IMR-90 (cell line): Measurements from ENCODE around the gene ETS1. TPM values are rescaled to one million over a fixed set of nuclear protein-coding genes. Genes with fewer than 3 reads are reported as not detected.

Source experiments
- ATAC-seq: fragments of 200-7000 bp; cut with Tn5 transposase; 2 replicates; pipeline ENCODE4 v1.9.1; 2020; ENCODE audit warnings: low read depth, mild to moderate bottlenecking, moderate library complexity
- BruUV-seq: library from RNA; stranded (reverse); fragments of 400-500 nt; replicated peaks from 2 replicates; lab custom pipeline; 2021; lab: Mats Ljungman, UMichigan
- CTCF ChIA-PET: fragments of 300-600 bp; formaldehyde crosslinking; extraction: SDS; loops from one replicate; lab custom pipeline; 2021; ENCODE audit warnings: antibody characterized with exemption; lab: Yijun Ruan, JAX
- POLR2A ChIA-PET: fragments of 300-600 bp; sonication (Branson Sonifier 250); formaldehyde crosslinking; loops from one replicate; lab custom pipeline; 2022; ENCODE audit warnings: antibody characterized with exemption; ENCODE audit not compliant: unreplicated experiment; lab: Charles Lee
- DNase-seq: peaks from one replicate; pipeline ENCODE4 v3.0.0; 2013
- H2AFZ ChIP-seq: replicated peaks from 2 replicates; pipeline ENCODE3; 2013; ENCODE audit warnings: low read length, mild to moderate bottlenecking; ENCODE audit not compliant: poor library complexity
- H2AK5ac ChIP-seq: 2 replicates; pipeline ENCODE4 v1.6.1; 2013; ENCODE audit warnings: low read depth, low read length, inconsistent platforms
- H2AK9ac ChIP-seq: replicated peaks from 2 replicates; pipeline ENCODE3; 2013; ENCODE audit warnings: mild to moderate bottlenecking, low read depth, low read length, moderate library complexity; ENCODE audit not compliant: poor library complexity
- H2BK120ac ChIP-seq: 2 replicates; pipeline ENCODE4 v1.6.1; 2013; ENCODE audit warnings: low read depth, low read length, inconsistent platforms
- H2BK15ac ChIP-seq: 3 replicates; pipeline ENCODE4 v1.6.1; 2013; ENCODE audit warnings: low read depth, low read length, inconsistent platforms
- H2BK20ac ChIP-seq: 2 replicates; pipeline ENCODE4 v1.6.1; 2013; ENCODE audit warnings: low read depth, mild to moderate bottlenecking, inconsistent platforms, low read length, moderate library complexity
- H2BK5ac ChIP-seq: 2 replicates; pipeline ENCODE4 v1.6.1; 2013; ENCODE audit warnings: mild to moderate bottlenecking, low read depth, low read length, inconsistent platforms; ENCODE audit not compliant: poor library complexity, severe bottlenecking
- H3K14ac ChIP-seq: replicated peaks from 2 replicates; pipeline ENCODE4 v1.6.1; 2013; ENCODE audit warnings: low read depth, low read length, inconsistent platforms
- H3K18ac ChIP-seq: 2 replicates; pipeline ENCODE4 v1.6.1; 2013; ENCODE audit warnings: low read depth, low read length, control low read depth
- H3K23ac ChIP-seq: 2 replicates; pipeline ENCODE4 v1.6.1; 2013; ENCODE audit warnings: low read depth, low read length, inconsistent platforms
- H3K27ac ChIP-seq: 2 replicates; pipeline ENCODE4 v1.5.1; 2013; ENCODE audit warnings: mild to moderate bottlenecking, control low read depth, low read length; ENCODE audit not compliant: insufficient read depth
- H3K27me3 ChIP-seq: 2 replicates; pipeline ENCODE4 v1.6.1; 2013; ENCODE audit warnings: low read length; ENCODE audit not compliant: control insufficient read depth, insufficient read depth
- H3K36me3 ChIP-seq: 2 replicates; pipeline ENCODE4 v1.6.1; 2013; ENCODE audit warnings: low read length, mixed read lengths; ENCODE audit not compliant: control insufficient read depth, insufficient read depth
- H3K4ac ChIP-seq: 2 replicates; pipeline ENCODE4 v1.6.1; 2013; ENCODE audit warnings: low read depth, low read length, inconsistent platforms
- H3K4me1 ChIP-seq: 2 replicates; pipeline ENCODE4 v1.6.1; 2013; ENCODE audit warnings: low read length, mixed read lengths; ENCODE audit not compliant: control insufficient read depth, insufficient read depth
- H3K4me2 ChIP-seq: 2 replicates; pipeline ENCODE4 v1.6.1; 2013; ENCODE audit warnings: low read depth, mild to moderate bottlenecking, control low read depth, low read length, moderate library complexity
- H3K4me3 ChIP-seq: 2 replicates; pipeline ENCODE4 v1.5.1; 2013; ENCODE audit warnings: low read depth, mild to moderate bottlenecking, control low read depth, low read length, moderate library complexity; ENCODE audit not compliant: insufficient read depth
- H3K56ac ChIP-seq: 2 replicates; pipeline ENCODE4 v1.6.1; 2013; ENCODE audit warnings: low read length, inconsistent platforms; ENCODE audit not compliant: insufficient read depth; ENCODE audit errors: extremely low read depth
- H3K79me1 ChIP-seq, 2 experiments: 2 replicates each; pipeline ENCODE4 v1.6.1; 2013; ENCODE audit warnings: low read length in 2 of 2, inconsistent platforms in 1 of 2, low read depth in 1 of 2
- H3K9ac ChIP-seq: 2 replicates; pipeline ENCODE4 v1.6.1; 2013; ENCODE audit warnings: low read depth, low read length, control low read depth
- H3K9me1 ChIP-seq: 2 replicates; pipeline ENCODE4 v1.6.1; 2013; ENCODE audit warnings: low read length, inconsistent platforms; ENCODE audit not compliant: insufficient read depth
- H3K9me3 ChIP-seq: 2 replicates; pipeline ENCODE4 v1.6.1; 2013; ENCODE audit warnings: low read length; ENCODE audit not compliant: control insufficient read depth, insufficient read depth
- H4K20me1 ChIP-seq: 2 replicates; pipeline ENCODE4 v1.6.1; 2013; ENCODE audit warnings: low read length, inconsistent platforms; ENCODE audit not compliant: insufficient read depth
- H4K5ac ChIP-seq: 2 replicates; pipeline ENCODE4 v1.6.1; 2013; ENCODE audit warnings: mild to moderate bottlenecking, low read depth, low read length, control low read depth
- H4K8ac ChIP-seq, 2 experiments: 2 replicates each; pipeline ENCODE4 v1.6.1; 2013; ENCODE audit warnings: low read depth in 2 of 2, low read length in 2 of 2, control low read depth in 1 of 2, inconsistent platforms in 1 of 2
- H4K91ac ChIP-seq: 2 replicates; pipeline ENCODE4 v1.6.1; 2013; ENCODE audit warnings: low read depth, low read length, inconsistent platforms; ENCODE audit not compliant: insufficient read depth
- CEBPB ChIP-seq: IDR thresholded peaks from 2 replicates; pipeline ENCODE4 v1.6.1; 2012; ENCODE audit warnings: low read depth, low read length, improper control_type of control experiment
- RFX5 ChIP-seq: IDR thresholded peaks from 2 replicates; pipeline ENCODE4 v1.8.0; 2012; ENCODE audit warnings: low read depth, mild to moderate bottlenecking, low read length, moderate library complexity
- SMC3 ChIP-seq: fragments of 150-350 bp; IDR thresholded peaks from 2 replicates; pipeline ENCODE4 v1.6.1; 2016; ENCODE audit warnings: low read depth, mild to moderate bottlenecking, antibody characterized with exemption, low read length, moderate library complexity
- WGBS, 2 experiments: methylation state at CpG; one replicate each; pipeline versions ENCODE4 v1.1.5 to v1.1.7; 2013; ENCODE audit warnings: missing lambda C conversion rate in 2 of 2; ENCODE audit not compliant: insufficient read length in 1 of 2; ENCODE audit errors: extremely low coverage in 2 of 2; 5-methylcytosine and 5-hydroxymethylcytosine counted together
- dilution Hi-C: fragments of 300-500 bp; cut with HindIII; formaldehyde crosslinking; loops from one replicate; pipeline ENCODE4 v1.14.3; 2018; ENCODE audit warnings: low sequenced_read_pairs; ENCODE audit not compliant: unreplicated experiment
- in situ Hi-C: fragments of 300-500 bp; cut with MboI; formaldehyde crosslinking; loops from 3 replicates; pipeline ENCODE4 v1.14.3; 2019; ENCODE audit warnings: low sequenced_read_pairs, inconsistent platforms, mixed read lengths
- intact Hi-C: fragments of 100-400 bp; cut with micrococcal nuclease; formaldehyde crosslinking; loops from 2 replicates; pipeline ENCODE4 v1.10.0; 2022
- polyA plus RNA-seq, 3 experiments: library from polyadenylated mRNA; depleted of rRNA; stranded (reverse); fragments of >200 nt; gene quantifications; 2 replicates each; pipeline ENCODE4 v1.2.3, GENCODE V29; 2012; ENCODE audit warnings: low replicate concordance in 1 of 3
- total RNA-seq: library from RNA; depleted of rRNA; stranded (reverse); fragments of >200 nt; gene quantifications from 2 replicates; pipeline ENCODE4 v1.2.3, GENCODE V29; 2012
- TF ChIP-seq, protein P1 (sequence below): fragments of 150-350 bp; IDR thresholded peaks from 2 replicates; pipeline ENCODE4 v1.6.1; 2016; ENCODE audit warnings: low read depth, mild to moderate bottlenecking, low read length, moderate library complexity, borderline replicate concordance

ETS1 gene
- total and polyA plus RNA-seq, 2 of the 4 experiments (the other 2 are of a cell fraction), result 41.2 to 56.3 TPM

- H3K79me1 ChIP-seq, result no peaks in the 10 kb centered on the region
- no peak overlapping the region for H3K56ac ChIP-seq
- no peak overlapping the region for H2AFZ ChIP-seq
- ATAC-seq (no peak), DNase-seq (no peak)
- no peak overlapping the region for H3K4me3 ChIP-seq
- H2BK120ac ChIP-seq, result no peak overlapping the region
- no peaks in the 10 kb centered on the region for H3K9me3 ChIP-seq
- H3K23ac ChIP-seq, result no peak overlapping the region
- H4K20me1 ChIP-seq, result no peaks in the 10 kb centered on the region
- WGBS, 2 experiments, result 62% methylated on average over 14 of the region's 18 CpGs; no CpG with 5 or more reads in 1 of the 2 experiments
- in situ Hi-C loops (no loop called here), intact Hi-C loops (no loop called here), dilution Hi-C loops (no loop called here)
- ChIA-PET CTCF (interaction anchor here (0.6 to 1.3 kb wide), 3 partner anchors 9 to 1628 kb away, joined by 3 to 4 read pairs (median 3); no protein-coding TSS in a partner anchor), POLR2A (no interaction called here)
- no TSS peak for BruUV-seq
- no peak overlapping the region for H2BK5ac ChIP-seq
- no peak overlapping the region for H3K27ac ChIP-seq
- H4K8ac ChIP-seq, result no peak overlapping the region
- no peak overlapping the region for H3K9ac ChIP-seq
- H3K27me3 ChIP-seq, result peaks cover 34% of the 10 kb centered on the region
- H2BK15ac ChIP-seq, result no peak overlapping the region
- TF ChIP-seq SMC3, result no peak
- no peak for TF ChIP-seq CEBPB
- TF ChIP-seq RFX5, result no peak
- TF ChIP-seq, protein P1, sequence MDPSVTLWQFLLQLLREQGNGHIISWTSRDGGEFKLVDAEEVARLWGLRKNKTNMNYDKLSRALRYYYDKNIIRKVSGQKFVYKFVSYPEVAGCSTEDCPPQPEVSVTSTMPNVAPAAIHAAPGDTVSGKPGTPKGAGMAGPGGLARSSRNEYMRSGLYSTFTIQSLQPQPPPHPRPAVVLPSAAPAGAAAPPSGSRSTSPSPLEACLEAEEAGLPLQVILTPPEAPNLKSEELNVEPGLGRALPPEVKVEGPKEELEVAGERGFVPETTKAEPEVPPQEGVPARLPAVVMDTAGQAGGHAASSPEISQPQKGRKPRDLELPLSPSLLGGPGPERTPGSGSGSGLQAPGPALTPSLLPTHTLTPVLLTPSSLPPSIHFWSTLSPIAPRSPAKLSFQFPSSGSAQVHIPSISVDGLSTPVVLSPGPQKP, result no peak
- no peak overlapping the region for H3K14ac ChIP-seq
- no peaks in the 10 kb centered on the region for H3K4me1 ChIP-seq
- no peak overlapping the region for H4K5ac ChIP-seq
- no peak overlapping the region for H2AK5ac ChIP-seq
- no peak overlapping the region for H3K18ac ChIP-seq
- H3K4ac ChIP-seq, result no peak overlapping the region
- no peak overlapping the region for H4K91ac ChIP-seq
- no peak overlapping the region for H2AK9ac ChIP-seq
- H3K9me1 ChIP-seq, result no peaks in the 10 kb centered on the region
- no peak overlapping the region for H3K4me2 ChIP-seq
- no peaks in the 10 kb centered on the region for H3K36me3 ChIP-seq
- no peak overlapping the region for H2BK20ac ChIP-seq
Observed at GRCh38 chr11:128610721-128611617, 23.6 kb upstream of the ETS1 start.
